Measurements from ENCODE around the gene MAPK4.

MAPK4 gene

DNA sequence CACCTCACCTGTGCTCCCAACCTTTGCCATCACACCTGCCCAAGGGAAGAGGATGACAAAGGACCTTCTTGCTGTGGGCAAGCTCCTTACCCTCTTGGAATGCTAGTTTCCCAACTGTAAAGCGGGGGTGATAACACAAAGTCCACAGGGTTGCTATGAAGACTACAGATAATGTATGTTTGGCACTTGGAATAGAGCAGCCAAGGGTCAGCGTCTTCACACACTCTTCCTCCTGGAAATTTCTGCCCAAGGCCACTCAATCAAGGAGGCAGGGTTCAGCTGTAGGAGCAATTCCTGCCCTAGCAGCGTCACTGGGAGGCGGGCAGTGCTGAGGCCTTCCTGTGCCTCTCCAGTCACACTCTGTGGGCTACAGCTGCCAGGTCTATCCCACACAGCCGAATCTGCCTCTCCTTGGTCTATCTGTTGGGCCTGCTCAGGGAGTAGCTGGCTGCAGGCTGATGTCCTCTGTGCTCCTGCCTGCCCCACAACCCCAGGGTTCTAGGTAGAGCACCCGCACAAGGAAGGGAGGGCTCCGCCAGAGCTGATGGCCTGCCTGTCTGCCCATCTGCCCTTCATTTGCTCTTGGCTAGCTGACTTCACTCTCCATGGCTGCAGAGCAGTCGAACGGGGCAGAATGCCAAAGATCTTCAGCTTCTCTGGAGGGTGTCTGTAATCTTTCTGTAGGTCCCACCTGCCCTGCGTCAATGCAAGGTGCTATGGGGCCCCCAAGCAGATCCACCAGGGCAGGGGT is 168.0 kb downstream of the MAPK4 start:
- no peaks in the 10 kb centered on the region for H3K79me2 ChIP-seq (ENCODE audit: insufficient read depth, low read length)
- TF ChIP-seq EZH2phosphoT487 (conservative IDR thresholded peaks at IDR 0.05; ENCODE audit: low read length) = no peak
- TF ChIP-seq, protein P1, sequence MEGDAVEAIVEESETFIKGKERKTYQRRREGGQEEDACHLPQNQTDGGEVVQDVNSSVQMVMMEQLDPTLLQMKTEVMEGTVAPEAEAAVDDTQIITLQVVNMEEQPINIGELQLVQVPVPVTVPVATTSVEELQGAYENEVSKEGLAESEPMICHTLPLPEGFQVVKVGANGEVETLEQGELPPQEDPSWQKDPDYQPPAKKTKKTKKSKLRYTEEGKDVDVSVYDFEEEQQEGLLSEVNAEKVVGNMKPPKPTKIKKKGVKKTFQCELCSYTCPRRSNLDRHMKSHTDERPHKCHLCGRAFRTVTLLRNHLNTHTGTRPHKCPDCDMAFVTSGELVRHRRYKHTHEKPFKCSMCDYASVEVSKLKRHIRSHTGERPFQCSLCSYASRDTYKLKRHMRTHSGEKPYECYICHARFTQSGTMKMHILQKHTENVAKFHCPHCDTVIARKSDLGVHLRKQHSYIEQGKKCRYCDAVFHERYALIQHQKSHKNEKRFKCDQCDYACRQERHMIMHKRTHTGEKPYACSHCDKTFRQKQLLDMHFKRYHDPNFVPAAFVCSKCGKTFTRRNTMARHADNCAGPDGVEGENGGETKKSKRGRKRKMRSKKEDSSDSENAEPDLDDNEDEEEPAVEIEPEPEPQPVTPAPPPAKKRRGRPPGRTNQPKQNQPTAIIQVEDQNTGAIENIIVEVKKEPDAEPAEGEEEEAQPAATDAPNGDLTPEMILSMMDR (IDR thresholded peaks at IDR 0.05; ENCODE audit: insufficient read depth, low read length, poor library complexity, severe bottlenecking) = no peak
- H2AFZ ChIP-seq (ENCODE audit: low read depth, low read length, severe bottlenecking) = no peak overlapping the region
- no peaks in the 10 kb centered on the region for H4K20me1 ChIP-seq (ENCODE audit: low read depth, low read length)
- no peaks in the 10 kb centered on the region for H3K36me3 ChIP-seq (ENCODE audit: low read length)
- H3K27me3 ChIP-seq (ENCODE audit: low read length) = no peaks in the 10 kb centered on the region
- H3K27ac ChIP-seq (ENCODE audit: low read depth, low read length) = no peak overlapping the region
- no peaks in the 10 kb centered on the region for H3K9me3 ChIP-seq (ENCODE audit: insufficient read depth, low read length)
- no peaks in the 10 kb centered on the region for H3K9me2 ChIP-seq (replicated peaks; ENCODE audit: insufficient read depth, low read length)
- H3F3A ChIP-seq (ENCODE audit: insufficient read depth) = no peaks in the 10 kb centered on the region
- no peak overlapping the region for H3K9ac ChIP-seq (ENCODE audit: low read length)
- no peak overlapping the region for H3K4me3 ChIP-seq (ENCODE audit: insufficient read depth, low read length, poor library complexity, severe bottlenecking)
- H3K4me2 ChIP-seq (ENCODE audit: low read depth, low read length, poor library complexity, severe bottlenecking) = no peak overlapping the region

DNA sequence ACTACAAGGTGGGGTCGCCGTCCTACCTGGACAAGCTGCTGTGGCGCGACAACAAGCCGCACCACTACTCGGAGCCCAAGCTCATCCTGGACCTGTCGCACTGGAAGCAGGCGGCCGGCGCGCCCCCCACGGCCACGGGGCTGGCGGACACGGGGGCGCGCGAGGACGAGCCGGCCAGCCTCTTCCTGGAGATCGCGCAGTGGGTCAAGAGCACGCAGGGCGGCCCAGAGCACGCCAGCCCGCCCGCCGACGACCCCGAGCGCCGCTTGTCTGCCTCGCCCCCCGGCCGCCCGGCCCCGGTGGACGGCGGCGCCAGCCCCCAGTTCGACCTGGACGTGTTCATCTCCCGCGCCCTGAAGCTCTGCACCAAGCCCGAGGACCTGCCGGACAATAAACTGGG is 169.5 kb downstream of the MAPK4 start:
- Histone ChIP-seq H3K27me3 (ENCODE audit: low read length) (no peaks in the 10 kb centered on the region), H3K27ac (ENCODE audit: low read depth, low read length) (no peak overlapping the region), H4K20me1 (ENCODE audit: low read depth, low read length) (no peaks in the 10 kb centered on the region), H3K9ac (ENCODE audit: low read length) (no peak overlapping the region), H3K4me3 (ENCODE audit: insufficient read depth, low read length, poor library complexity, severe bottlenecking) (no peak overlapping the region), H3K79me2 (ENCODE audit: insufficient read depth, low read length) (no peaks in the 10 kb centered on the region), H3K9me2 (replicated peaks; ENCODE audit: insufficient read depth, low read length) (no peaks in the 10 kb centered on the region), H2AFZ (ENCODE audit: low read depth, low read length, severe bottlenecking) (no peak overlapping the region), H3K9me3 (ENCODE audit: insufficient read depth, low read length) (no peaks in the 10 kb centered on the region), H3K4me2 (ENCODE audit: low read depth, low read length, poor library complexity, severe bottlenecking) (no peak overlapping the region), H3F3A (ENCODE audit: insufficient read depth) (no peaks in the 10 kb centered on the region), H3K36me3 (ENCODE audit: low read length) (no peaks in the 10 kb centered on the region)
- TF ChIP-seq, protein P1 (IDR thresholded peaks at IDR 0.05; ENCODE audit: insufficient read depth, low read length, poor library complexity, severe bottlenecking) = no peak
- TF ChIP-seq EZH2phosphoT487 (conservative IDR thresholded peaks at IDR 0.05; ENCODE audit: low read length) = no peak

DNA sequence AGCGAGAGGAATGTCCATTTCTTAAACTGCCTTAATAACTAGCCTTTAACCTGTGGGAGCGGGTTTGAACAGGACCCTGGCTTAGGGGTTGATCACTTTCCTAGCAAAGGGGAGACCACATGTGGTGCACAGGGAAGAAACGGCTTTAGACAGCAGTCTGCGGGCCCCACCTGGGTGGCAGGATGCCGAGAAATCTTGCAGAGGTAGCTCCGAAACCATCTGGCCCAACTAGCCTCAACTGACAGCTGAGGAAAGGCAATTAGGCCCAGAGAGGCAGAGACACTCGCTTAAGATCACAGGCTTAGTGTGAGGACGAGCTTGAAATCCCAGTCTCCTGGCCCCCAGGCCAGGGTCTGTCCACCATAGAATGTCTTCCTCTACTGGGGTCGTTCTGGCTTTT is 170.1 kb downstream of the MAPK4 start:
- no peaks in the 10 kb centered on the region for H3K79me2 ChIP-seq (ENCODE audit: insufficient read depth, low read length)
- H2AFZ ChIP-seq (ENCODE audit: low read depth, low read length, severe bottlenecking) = no peak overlapping the region
- no peaks in the 10 kb centered on the region for H4K20me1 ChIP-seq (ENCODE audit: low read depth, low read length)
- TF ChIP-seq, protein P1 (IDR thresholded peaks at IDR 0.05; ENCODE audit: insufficient read depth, low read length, poor library complexity, severe bottlenecking) = no peak
- TF ChIP-seq EZH2phosphoT487 (conservative IDR thresholded peaks at IDR 0.05; ENCODE audit: low read length) = no peak
- H3K9me2 ChIP-seq (replicated peaks; ENCODE audit: insufficient read depth, low read length) = no peaks in the 10 kb centered on the region
- no peak overlapping the region for H3K4me3 ChIP-seq (ENCODE audit: insufficient read depth, low read length, poor library complexity, severe bottlenecking)
- H3K9ac ChIP-seq (ENCODE audit: low read length) = no peak overlapping the region
- no peaks in the 10 kb centered on the region for H3K9me3 ChIP-seq (ENCODE audit: insufficient read depth, low read length)
- H3F3A ChIP-seq (ENCODE audit: insufficient read depth) = no peaks in the 10 kb centered on the region
- no peaks in the 10 kb centered on the region for H3K36me3 ChIP-seq (ENCODE audit: low read length)
- H3K27ac ChIP-seq (ENCODE audit: low read depth, low read length) = no peak overlapping the region
- H3K4me2 ChIP-seq (ENCODE audit: low read depth, low read length, poor library complexity, severe bottlenecking) = no peak overlapping the region
- no peaks in the 10 kb centered on the region for H3K27me3 ChIP-seq (ENCODE audit: low read length)

All from SU-DHL-6 (cell line).